ENCODE data around the gene RET. TPM values are rescaled to one million over a fixed set of nuclear protein-coding genes. Genes with fewer than 3 reads are reported as not detected.

RET gene
- total and polyA plus RNA-seq, 2 of the 13 experiments (the other 11 are each of a cell fraction or from before 2014, with no cell fraction given): 0.02 TPM; not detected in 1

DNA sequence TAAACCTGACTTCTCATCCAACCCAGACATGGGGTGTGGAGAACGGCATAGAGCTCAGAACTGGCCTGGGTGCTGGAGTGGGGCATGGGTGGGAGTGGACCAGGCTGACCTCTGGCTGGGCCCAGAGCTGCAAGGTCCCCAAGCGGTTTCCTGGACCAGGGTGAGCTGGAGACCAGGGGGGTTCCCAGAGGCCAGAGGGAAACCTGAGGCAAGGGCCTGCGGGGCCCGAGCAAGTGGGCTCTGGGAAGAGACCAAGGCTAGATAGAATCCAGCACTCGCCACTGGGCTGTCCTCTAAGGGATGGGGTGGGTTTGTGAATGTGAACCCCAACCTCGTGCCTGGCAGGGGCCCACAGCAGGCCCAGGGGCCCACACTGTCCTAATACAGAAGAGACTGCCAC is 39.4 kb upstream of the RET start:
- in situ Hi-C loops (cut with HindIII; ENCODE audit: extremely low pct_ligation_motif_present, low pct_unique_long_range_greater_than_20kb): no loop called here
- H3K36me3 ChIP-seq (replicated peaks in 1 of 2; ENCODE audit: control insufficient read depth in 1 of 2, insufficient read depth in 2 of 2, low read length in 2 of 2): no peaks in the 10 kb centered on the region
- no peak for FAIRE-seq

More for the DNA sequence above, 39.4 kb upstream of the RET start:
- H3K9me3 ChIP-seq (ENCODE audit: low read length): peaks cover 8% of the 10 kb centered on the region
- H3K9ac ChIP-seq (ENCODE audit: insufficient read depth, low read depth, low read length): no peak overlapping the region
- ATAC-seq (no peak), DNase-seq (ENCODE audit: low spot score) (no peak)
- H4K20me1 ChIP-seq (ENCODE audit: insufficient read depth, low read length): no peaks in the 10 kb centered on the region
- no peak overlapping the region for H3K4me3 ChIP-seq (replicated peaks in 1 of 3; ENCODE audit: insufficient read depth in 1 of 3, low read depth in 2 of 3, low read length in 3 of 3)
- H3K27ac ChIP-seq (ENCODE audit: extremely low read length, insufficient read depth, low read length): no peak overlapping the region
- no TSS peak for BruUV-seq (replicated peaks)
- H3K4me1 ChIP-seq (ENCODE audit: insufficient read depth, low read length): no peaks in the 10 kb centered on the region
- 4% methylated on average over 6 of the region's 6 CpGs for WGBS (ENCODE audit: low lambda C conversion rate)
- no peak overlapping the region for H2AFZ ChIP-seq (ENCODE audit: low read length)
- no peak overlapping the region for H3K4me2 ChIP-seq (ENCODE audit: low read depth, low read length)
- POLR2A ChIA-PET: no interaction called here
- TF ChIP-seq THYN1 (CRISPR knock-in tag; IDR thresholded peaks at IDR 0.05; ENCODE audit: borderline replicate concordance, low read depth) (no peak), ZNF264 (CRISPR knock-in tag; IDR thresholded peaks at IDR 0.05) (no peak), ATF7-NPFF (CRISPR knock-in tag; IDR thresholded peaks at IDR 0.05; ENCODE audit: low read depth) (no peak), FLYWCH1 (CRISPR knock-in tag; IDR thresholded peaks at IDR 0.05) (no peak), ZBTB7B (CRISPR knock-in tag; IDR thresholded peaks at IDR 0.05) (no peak), PLRG1 (conservative IDR thresholded peaks at IDR 0.05) (no peak), PITX1 (CRISPR knock-in tag; IDR thresholded peaks at IDR 0.05) (no peak), EHMT2 (IDR thresholded peaks at IDR 0.05; ENCODE audit: borderline replicate concordance, low read depth, low read length) (no peak), RORA (CRISPR knock-in tag; IDR thresholded peaks at IDR 0.05) (no peak), ZNF552 (CRISPR knock-in tag; IDR thresholded peaks at IDR 0.05; ENCODE audit: borderline replicate concordance) (no peak), ZNF44 (CRISPR knock-in tag; IDR thresholded peaks at IDR 0.05) (no peak), HOXA3 (CRISPR knock-in tag; IDR thresholded peaks at IDR 0.05) (no peak), KDM6A (CRISPR knock-in tag; IDR thresholded peaks at IDR 0.05; ENCODE audit: low read depth) (no peak), U2AF1 (optimal IDR thresholded peaks at IDR 0.05; ENCODE audit: low read depth, low read length) (no peak), PHF8 (CRISPR knock-in tag; IDR thresholded peaks at IDR 0.05) (no peak)
- TF ChIP-seq, protein P1, sequence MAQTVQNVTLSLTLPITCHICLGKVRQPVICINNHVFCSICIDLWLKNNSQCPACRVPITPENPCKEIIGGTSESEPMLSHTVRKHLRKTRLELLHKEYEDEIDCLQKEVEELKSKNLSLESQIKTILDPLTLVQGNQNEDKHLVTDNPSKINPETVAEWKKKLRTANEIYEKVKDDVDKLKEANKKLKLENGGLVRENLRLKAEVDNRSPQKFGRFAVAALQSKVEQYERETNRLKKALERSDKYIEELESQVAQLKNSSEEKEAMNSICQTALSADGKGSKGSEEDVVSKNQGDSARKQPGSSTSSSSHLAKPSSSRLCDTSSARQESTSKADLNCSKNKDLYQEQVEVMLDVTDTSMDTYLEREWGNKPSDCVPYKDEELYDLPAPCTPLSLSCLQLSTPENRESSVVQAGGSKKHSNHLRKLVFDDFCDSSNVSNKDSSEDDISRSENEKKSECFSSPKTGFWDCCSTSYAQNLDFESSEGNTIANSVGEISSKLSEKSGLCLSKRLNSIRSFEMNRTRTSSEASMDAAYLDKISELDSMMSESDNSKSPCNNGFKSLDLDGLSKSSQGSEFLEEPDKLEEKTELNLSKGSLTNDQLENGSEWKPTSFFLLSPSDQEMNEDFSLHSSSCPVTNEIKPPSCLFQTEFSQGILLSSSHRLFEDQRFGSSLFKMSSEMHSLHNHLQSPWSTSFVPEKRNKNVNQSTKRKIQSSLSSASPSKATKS (CRISPR knock-in tag; IDR thresholded peaks at IDR 0.05): no peak
- TF ChIP-seq, protein P2, sequence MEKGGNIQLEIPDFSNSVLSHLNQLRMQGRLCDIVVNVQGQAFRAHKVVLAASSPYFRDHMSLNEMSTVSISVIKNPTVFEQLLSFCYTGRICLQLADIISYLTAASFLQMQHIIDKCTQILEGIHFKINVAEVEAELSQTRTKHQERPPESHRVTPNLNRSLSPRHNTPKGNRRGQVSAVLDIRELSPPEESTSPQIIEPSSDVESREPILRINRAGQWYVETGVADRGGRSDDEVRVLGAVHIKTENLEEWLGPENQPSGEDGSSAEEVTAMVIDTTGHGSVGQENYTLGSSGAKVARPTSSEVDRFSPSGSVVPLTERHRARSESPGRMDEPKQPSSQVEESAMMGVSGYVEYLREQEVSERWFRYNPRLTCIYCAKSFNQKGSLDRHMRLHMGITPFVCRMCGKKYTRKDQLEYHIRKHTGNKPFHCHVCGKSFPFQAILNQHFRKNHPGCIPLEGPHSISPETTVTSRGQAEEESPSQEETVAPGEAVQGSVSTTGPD (CRISPR knock-in tag; IDR thresholded peaks at IDR 0.05): no peak
- TF ChIP-seq, protein P3, sequence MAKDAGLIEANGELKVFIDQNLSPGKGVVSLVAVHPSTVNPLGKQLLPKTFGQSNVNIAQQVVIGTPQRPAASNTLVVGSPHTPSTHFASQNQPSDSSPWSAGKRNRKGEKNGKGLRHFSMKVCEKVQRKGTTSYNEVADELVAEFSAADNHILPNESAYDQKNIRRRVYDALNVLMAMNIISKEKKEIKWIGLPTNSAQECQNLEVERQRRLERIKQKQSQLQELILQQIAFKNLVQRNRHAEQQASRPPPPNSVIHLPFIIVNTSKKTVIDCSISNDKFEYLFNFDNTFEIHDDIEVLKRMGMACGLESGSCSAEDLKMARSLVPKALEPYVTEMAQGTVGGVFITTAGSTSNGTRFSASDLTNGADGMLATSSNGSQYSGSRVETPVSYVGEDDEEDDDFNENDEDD (CRISPR knock-in tag; IDR thresholded peaks at IDR 0.05; ENCODE audit: borderline replicate concordance): no peak
- TF ChIP-seq, protein P4, sequence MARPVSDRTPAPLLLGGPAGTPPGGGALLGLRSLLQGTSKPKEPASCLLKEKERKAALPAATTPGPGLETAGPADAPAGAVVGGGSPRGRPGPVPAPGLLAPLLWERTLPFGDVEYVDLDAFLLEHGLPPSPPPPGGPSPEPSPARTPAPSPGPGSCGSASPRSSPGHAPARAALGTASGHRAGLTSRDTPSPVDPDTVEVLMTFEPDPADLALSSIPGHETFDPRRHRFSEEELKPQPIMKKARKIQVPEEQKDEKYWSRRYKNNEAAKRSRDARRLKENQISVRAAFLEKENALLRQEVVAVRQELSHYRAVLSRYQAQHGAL (CRISPR knock-in tag; IDR thresholded peaks at IDR 0.05; ENCODE audit: not compliant biosample characterization): no peak
- no peaks in the 10 kb centered on the region for H3K79me2 ChIP-seq (ENCODE audit: insufficient read depth, low read length)
- peaks cover 0 to 9% of the 10 kb centered on the region in 2 experiments; a peak in 3 of 5 replicates for H3K27me3 ChIP-seq (ENCODE audit: control insufficient read depth in 1 of 2, insufficient read depth in 2 of 2, low read length in 2 of 2)
- CTCF ChIA-PET (ENCODE audit: low intra/inter-chr PET ratio, low total read pairs): no interaction called here
- intact Hi-C loops (cut with micrococcal nuclease; ENCODE audit: unreplicated experiment): no loop called here

Measured in HepG2 (cell line).